HL-60 (cell line): ENCODE results near the gene CATSPERD.

ENCODE experiments used
- POLR2AphosphoS5 ChIP-seq: IDR thresholded peaks from 2 replicates; pipeline ENCODE4 v1.6.1; 2012; ENCODE audit warnings: low read depth
- TF ChIP-seq, protein P1 (sequence below): IDR thresholded peaks from one replicate; pipeline ENCODE4 v1.5.1; 2011; ENCODE audit warnings: low read length, control low read depth, inconsistent platforms; ENCODE audit not compliant: insufficient read depth
- TF ChIP-seq, protein P2 (sequence below): IDR thresholded peaks from 2 replicates; pipeline ENCODE4 v1.6.1; 2012; ENCODE audit warnings: low read depth; ENCODE audit not compliant: insufficient replicate concordance

DNA sequence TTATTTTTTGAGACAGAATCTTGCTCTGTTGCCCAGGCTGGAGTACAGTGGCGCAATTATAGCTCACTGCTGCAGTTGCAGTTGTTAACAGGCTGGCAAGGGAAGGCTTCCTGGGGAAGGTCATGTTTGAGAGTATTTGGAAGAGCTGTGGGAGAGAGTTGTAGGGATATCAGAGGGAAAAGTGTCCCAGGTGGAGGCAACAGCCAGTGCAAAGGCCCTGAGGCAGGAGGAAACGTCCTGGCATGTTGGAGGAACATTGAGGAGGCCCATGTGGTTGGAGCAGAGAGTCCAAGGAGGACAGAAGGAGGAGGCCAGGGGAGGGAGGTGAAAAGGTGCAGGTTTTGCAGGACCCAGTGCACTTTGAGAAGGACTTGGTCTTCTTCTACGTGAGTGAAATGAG, 72.8 kb downstream of the CATSPERD start:
- TF ChIP-seq, protein P1, sequence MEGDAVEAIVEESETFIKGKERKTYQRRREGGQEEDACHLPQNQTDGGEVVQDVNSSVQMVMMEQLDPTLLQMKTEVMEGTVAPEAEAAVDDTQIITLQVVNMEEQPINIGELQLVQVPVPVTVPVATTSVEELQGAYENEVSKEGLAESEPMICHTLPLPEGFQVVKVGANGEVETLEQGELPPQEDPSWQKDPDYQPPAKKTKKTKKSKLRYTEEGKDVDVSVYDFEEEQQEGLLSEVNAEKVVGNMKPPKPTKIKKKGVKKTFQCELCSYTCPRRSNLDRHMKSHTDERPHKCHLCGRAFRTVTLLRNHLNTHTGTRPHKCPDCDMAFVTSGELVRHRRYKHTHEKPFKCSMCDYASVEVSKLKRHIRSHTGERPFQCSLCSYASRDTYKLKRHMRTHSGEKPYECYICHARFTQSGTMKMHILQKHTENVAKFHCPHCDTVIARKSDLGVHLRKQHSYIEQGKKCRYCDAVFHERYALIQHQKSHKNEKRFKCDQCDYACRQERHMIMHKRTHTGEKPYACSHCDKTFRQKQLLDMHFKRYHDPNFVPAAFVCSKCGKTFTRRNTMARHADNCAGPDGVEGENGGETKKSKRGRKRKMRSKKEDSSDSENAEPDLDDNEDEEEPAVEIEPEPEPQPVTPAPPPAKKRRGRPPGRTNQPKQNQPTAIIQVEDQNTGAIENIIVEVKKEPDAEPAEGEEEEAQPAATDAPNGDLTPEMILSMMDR, result no peak
- TF ChIP-seq, protein P2, sequence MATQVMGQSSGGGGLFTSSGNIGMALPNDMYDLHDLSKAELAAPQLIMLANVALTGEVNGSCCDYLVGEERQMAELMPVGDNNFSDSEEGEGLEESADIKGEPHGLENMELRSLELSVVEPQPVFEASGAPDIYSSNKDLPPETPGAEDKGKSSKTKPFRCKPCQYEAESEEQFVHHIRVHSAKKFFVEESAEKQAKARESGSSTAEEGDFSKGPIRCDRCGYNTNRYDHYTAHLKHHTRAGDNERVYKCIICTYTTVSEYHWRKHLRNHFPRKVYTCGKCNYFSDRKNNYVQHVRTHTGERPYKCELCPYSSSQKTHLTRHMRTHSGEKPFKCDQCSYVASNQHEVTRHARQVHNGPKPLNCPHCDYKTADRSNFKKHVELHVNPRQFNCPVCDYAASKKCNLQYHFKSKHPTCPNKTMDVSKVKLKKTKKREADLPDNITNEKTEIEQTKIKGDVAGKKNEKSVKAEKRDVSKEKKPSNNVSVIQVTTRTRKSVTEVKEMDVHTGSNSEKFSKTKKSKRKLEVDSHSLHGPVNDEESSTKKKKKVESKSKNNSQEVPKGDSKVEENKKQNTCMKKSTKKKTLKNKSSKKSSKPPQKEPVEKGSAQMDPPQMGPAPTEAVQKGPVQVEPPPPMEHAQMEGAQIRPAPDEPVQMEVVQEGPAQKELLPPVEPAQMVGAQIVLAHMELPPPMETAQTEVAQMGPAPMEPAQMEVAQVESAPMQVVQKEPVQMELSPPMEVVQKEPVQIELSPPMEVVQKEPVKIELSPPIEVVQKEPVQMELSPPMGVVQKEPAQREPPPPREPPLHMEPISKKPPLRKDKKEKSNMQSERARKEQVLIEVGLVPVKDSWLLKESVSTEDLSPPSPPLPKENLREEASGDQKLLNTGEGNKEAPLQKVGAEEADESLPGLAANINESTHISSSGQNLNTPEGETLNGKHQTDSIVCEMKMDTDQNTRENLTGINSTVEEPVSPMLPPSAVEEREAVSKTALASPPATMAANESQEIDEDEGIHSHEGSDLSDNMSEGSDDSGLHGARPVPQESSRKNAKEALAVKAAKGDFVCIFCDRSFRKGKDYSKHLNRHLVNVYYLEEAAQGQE, result no peak
- TF ChIP-seq POLR2AphosphoS5, result no peak
